HEK293T (cell line): ENCODE data around the gene INTS15.

Source experiments
- ARNT ChIP-seq: fragments of 450-650 bp; IDR thresholded peaks from 2 replicates; pipeline ENCODE4 v1.6.1; 2017; ENCODE audit warnings: mild to moderate bottlenecking
- BHLHE40 ChIP-seq: fragments of 450-650 bp; IDR thresholded peaks from 2 replicates; pipeline ENCODE4 v1.6.1; 2016; ENCODE audit warnings: mild to moderate bottlenecking, moderate library complexity, borderline replicate concordance
- CTBP1 ChIP-seq: fragments of 450-650 bp; IDR thresholded peaks from 2 replicates; pipeline ENCODE4 v1.6.1; 2016; ENCODE audit warnings: borderline replicate concordance
- ELF4 ChIP-seq: fragments of 450-650 bp; IDR thresholded peaks from 2 replicates; pipeline ENCODE4 v1.6.1; 2017; ENCODE audit warnings: antibody characterized with exemption
- FOXK2 ChIP-seq: fragments of 450-650 bp; IDR thresholded peaks from 2 replicates; pipeline ENCODE4 v1.6.1; 2016; ENCODE audit warnings: mild to moderate bottlenecking
- FOXM1 ChIP-seq: fragments of 450-650 bp; IDR thresholded peaks from 2 replicates; pipeline ENCODE4 v1.6.1; 2017; ENCODE audit warnings: mild to moderate bottlenecking, borderline replicate concordance
- HDGF ChIP-seq: fragments of 450-650 bp; IDR thresholded peaks from 2 replicates; pipeline ENCODE4 v1.6.1; 2017; ENCODE audit warnings: antibody characterized with exemption, borderline replicate concordance
- L3MBTL2 ChIP-seq: fragments of 450-650 bp; conservative IDR thresholded peaks from 2 replicates; pipeline ENCODE4 v1.6.1; 2016; ENCODE audit warnings: mild to moderate bottlenecking
- NFRKB ChIP-seq: fragments of 450-650 bp; IDR thresholded peaks from 2 replicates; pipeline ENCODE4 v1.6.1; 2016; ENCODE audit warnings: mild to moderate bottlenecking, moderate library complexity
- PKNOX1 ChIP-seq: fragments of 450-650 bp; IDR thresholded peaks from 2 replicates; pipeline ENCODE4 v1.6.1; 2016
- SP1 ChIP-seq: fragments of 450-650 bp; IDR thresholded peaks from 2 replicates; pipeline ENCODE4 v1.6.1; 2017
- SUZ12 ChIP-seq: fragments of 450-650 bp; IDR thresholded peaks from 2 replicates; pipeline ENCODE4 v1.6.1; 2016; ENCODE audit warnings: mild to moderate bottlenecking
- TARDBP ChIP-seq: fragments of 450-650 bp; IDR thresholded peaks from 2 replicates; pipeline ENCODE4 v1.6.1; 2016
- ZNF384 ChIP-seq: fragments of 450-650 bp; IDR thresholded peaks from 2 replicates; pipeline ENCODE4 v1.6.1; 2016

- TF ChIP-seq PKNOX1 (no peak), BHLHE40 (no peak), ARNT (no peak), ZNF384 (no peak), L3MBTL2 (no peak), SP1 (no peak), TARDBP (no peak), FOXM1 (no peak), ELF4 (no peak), NFRKB (no peak), CTBP1 (no peak), FOXK2 (no peak), HDGF (no peak), SUZ12 (no peak)
Observed at GRCh38 chr7:6576024-6576866, 13.6 kb upstream of the INTS15 start.
